GM12864 (cell line): ENCODE results near the gene TALDO1.

ENCODE experiments used
- DNase-seq: peaks from one replicate; pipeline ENCODE4 v3.0.0-alpha.2; 2011; ENCODE audit warnings: low read depth
- H3K4me3 ChIP-seq: 2 replicates; pipeline ENCODE4 v1.5.1; 2011; ENCODE audit warnings: mild to moderate bottlenecking, low read depth, low read length, control low read depth
- CTCF ChIP-seq: IDR thresholded peaks from 2 replicates; pipeline ENCODE4 v1.5.1; 2011; ENCODE audit warnings: low read depth, mild to moderate bottlenecking, moderate library complexity, low read length, control low read depth, inconsistent platforms; ENCODE audit errors: missing control alignments

Gene TALDO1

GRCh38 chr11:706957-707816 is 40.1 kb upstream of the TALDO1 start:
- no peak for TF ChIP-seq CTCF
- no peak overlapping the region for H3K4me3 ChIP-seq
- no peak for DNase-seq

- TF ChIP-seq CTCF, result no peak
- DNase-seq, result no peak
- H3K4me3 ChIP-seq, result no peak overlapping the region
Measured at GRCh38 chr11:707817-708420, 39.3 kb upstream of the TALDO1 start.

- no peak for TF ChIP-seq CTCF
- H3K4me3 ChIP-seq, result no peak overlapping the region
- no peak for DNase-seq
Measured at GRCh38 chr11:708511-708910, 38.8 kb upstream of the TALDO1 start.

- TF ChIP-seq CTCF, result no peak
- no peak overlapping the region for H3K4me3 ChIP-seq
- no peak for DNase-seq
Measured at GRCh38 chr11:709109-709997, 37.9 kb upstream of the TALDO1 start.

- DNase-seq, result no peak
- no peak overlapping the region for H3K4me3 ChIP-seq
- no peak for TF ChIP-seq CTCF
Measured at GRCh38 chr11:714436-714835, 32.8 kb upstream of the TALDO1 start.

- no peak for TF ChIP-seq CTCF
- no peak overlapping the region for H3K4me3 ChIP-seq
- DNase-seq, result no peak
Measured at GRCh38 chr11:719214-720016, 27.8 kb upstream of the TALDO1 start.
